SK-N-SH (cell line): ENCODE measurements around the gene ZNF679. TPM values are rescaled to one million over a fixed set of nuclear protein-coding genes. Genes with fewer than 3 reads are reported as not detected.

Source experiments
- CTCF ChIA-PET: fragments of 300-600, 350-600 bp; formaldehyde crosslinking; extraction: SDS; loops from one replicate; lab custom pipeline; 2021; lab: Yijun Ruan, JAX
- POLR2A ChIA-PET: fragments of 350-600 bp; sonication (Branson Sonifier 250); formaldehyde crosslinking; extraction: SDS; loops from one replicate; lab custom pipeline; 2020; ENCODE audit warnings: antibody characterized with exemption, inconsistent platforms; lab: Yijun Ruan, JAX
- DNase-seq: peaks from one replicate; pipeline ENCODE4 v3.0.0; 2012
- H2AFZ ChIP-seq: fragments of 200-600 bp; sonication (generic); 2 replicates; pipeline ENCODE4 v1.8.1; 2016; ENCODE audit warnings: antibody characterized with exemption, mild to moderate bottlenecking, low read depth
- H3F3A ChIP-seq: fragments of 200-600 bp; sonication (generic); replicated peaks from 2 replicates; pipeline ENCODE3; 2016; ENCODE audit warnings: antibody characterized with exemption, mild to moderate bottlenecking; ENCODE audit not compliant: insufficient read depth
- H3K27ac ChIP-seq, 2 experiments: fragments of 200-500 bp in 1 of 2; fragments of 200-600 bp in 1 of 2; sonication (Bioruptor generic) in 1 of 2; sonication (generic), shearing (Covaris generic) in 1 of 2; 2 replicates each; pipeline versions ENCODE4 v1.5.1 to v1.6.1; 2014 to 2016; ENCODE audit warnings: low read depth in 2 of 2, inconsistent platforms in 1 of 2, low read length in 1 of 2, mild to moderate bottlenecking in 1 of 2, mixed read lengths in 1 of 2
- H3K27me3 ChIP-seq: fragments of 200-600 bp; sonication (generic), shearing (Covaris generic); 2 replicates; pipeline ENCODE4 v1.6.1; 2016; ENCODE audit warnings: mixed run types; ENCODE audit not compliant: insufficient read depth
- H3K36me3 ChIP-seq, 2 experiments: fragments of 200-500 bp in 1 of 2; fragments of 200-600 bp in 1 of 2; sonication (Bioruptor generic) in 1 of 2; sonication (generic) in 1 of 2; replicated peaks in 1 of 2; 2 replicates each; pipeline versions ENCODE3 to v1.5.1; 2014 to 2016; ENCODE audit warnings: low read length in 1 of 2, mild to moderate bottlenecking in 1 of 2; ENCODE audit not compliant: insufficient read depth in 2 of 2, control insufficient read depth in 1 of 2
- H3K4me1 ChIP-seq, 2 experiments: fragments of 200-500 bp in 1 of 2; fragments of 200-600 bp in 1 of 2; sonication (Bioruptor generic) in 1 of 2; sonication (generic), shearing (Covaris generic) in 1 of 2; 2 replicates each; pipeline versions ENCODE4 v1.5.1 to v1.6.1; 2014 to 2016; ENCODE audit warnings: low read depth in 1 of 2, low read length in 1 of 2, mixed run types in 1 of 2; ENCODE audit not compliant: insufficient read depth in 2 of 2, control insufficient read depth in 1 of 2
- H3K4me2 ChIP-seq: fragments of 200-600 bp; sonication (generic), shearing (Covaris generic); 2 replicates; pipeline ENCODE4 v1.6.1; 2017; ENCODE audit warnings: mixed run types
- H3K4me3 ChIP-seq, 2 experiments: fragments of 200-500 bp in 1 of 2; fragments of 200-600 bp in 1 of 2; sonication (Bioruptor generic) in 1 of 2; sonication (generic), shearing (Covaris generic) in 1 of 2; 2 replicates each; pipeline versions ENCODE4 v1.5.1 to v1.8.1; 2014 to 2016; ENCODE audit warnings: low read depth in 2 of 2, inconsistent platforms in 1 of 2, low read length in 1 of 2, mild to moderate bottlenecking in 1 of 2, mixed read lengths in 1 of 2, moderate library complexity in 1 of 2
- H3K79me2 ChIP-seq: fragments of 200-600 bp; sonication (generic); 2 replicates; pipeline ENCODE4 v1.8.1; 2017; ENCODE audit warnings: mild to moderate bottlenecking; ENCODE audit not compliant: insufficient read depth
- H3K9ac ChIP-seq: fragments of 200-600 bp; sonication (generic); 2 replicates; pipeline ENCODE4 v1.6.1; 2017; ENCODE audit warnings: mixed run types
- H3K9me2 ChIP-seq: fragments of 200-600 bp; sonication (generic); 2 replicates; pipeline ENCODE4 v1.6.1; 2017; ENCODE audit warnings: mixed run types
- H3K9me3 ChIP-seq: fragments of 200-600 bp; sonication (generic); 2 replicates; pipeline ENCODE4 v1.6.1; 2017; ENCODE audit warnings: mixed run types, mild to moderate bottlenecking, moderate library complexity
- H4K20me1 ChIP-seq: fragments of 200-600 bp; sonication (generic); 2 replicates; pipeline ENCODE4 v1.6.1; 2017; ENCODE audit warnings: mild to moderate bottlenecking, mixed run types; ENCODE audit not compliant: insufficient read depth
- CHD2 ChIP-seq: fragments of 150-350 bp; IDR thresholded peaks from 2 replicates; pipeline ENCODE4 v1.6.1; 2018; ENCODE audit warnings: low read length; ENCODE audit not compliant: partially characterized antibody
- CTCF ChIP-seq: fragments of 200-600 bp; sonication (generic); IDR thresholded peaks from 2 replicates; pipeline ENCODE4 v1.6.1; 2017; ENCODE audit warnings: antibody characterized with exemption, mild to moderate bottlenecking, moderate library complexity
- ELF1 ChIP-seq: IDR thresholded peaks from 2 replicates; pipeline ENCODE4 v1.4.0; 2012
- EP300 ChIP-seq, 2 experiments: IDR thresholded peaks; 2 replicates each; pipeline versions ENCODE4 v1.4.0 to v1.6.1; 2012; ENCODE audit warnings: borderline replicate concordance in 1 of 2, low read depth in 1 of 2, low read length in 1 of 2
- JUND ChIP-seq: IDR thresholded peaks from 2 replicates; pipeline ENCODE4 v1.4.0; 2012
- MXI1 ChIP-seq: IDR thresholded peaks from 2 replicates; pipeline ENCODE4 v1.6.1; 2012; ENCODE audit warnings: mild to moderate bottlenecking, low read depth, low read length, improper control_type of control experiment
- NFIC ChIP-seq: IDR thresholded peaks from 2 replicates; pipeline ENCODE4 v1.4.0; 2012; ENCODE audit warnings: borderline replicate concordance
- RXRA ChIP-seq: IDR thresholded peaks from 2 replicates; pipeline ENCODE4 v1.4.0; 2012; ENCODE audit warnings: low read depth, mild to moderate bottlenecking, borderline replicate concordance
- SMC3 ChIP-seq: IDR thresholded peaks from 2 replicates; pipeline ENCODE4 v1.6.1; 2012; ENCODE audit warnings: low read depth, low read length, improper control_type of control experiment
- TAF1 ChIP-seq: IDR thresholded peaks from 2 replicates; pipeline ENCODE4 v1.6.1; 2012; ENCODE audit warnings: low read depth, mild to moderate bottlenecking, low read length, moderate library complexity, borderline replicate concordance
- WGBS: methylation state at CpG from one replicate; pipeline ENCODE4 v1.1.6; 2017; ENCODE audit warnings: low lambda C conversion rate; 5-methylcytosine and 5-hydroxymethylcytosine counted together
- polyA plus RNA-seq, 3 experiments: library from polyadenylated mRNA; depleted of rRNA; stranded (reverse); fragments of >200 nt; gene quantifications; 2 replicates each; pipeline ENCODE4 v1.2.3, GENCODE V29; 2012

The ZNF679 gene
- polyA plus RNA-seq, 1 of the 3 experiments (the other 2 are of a cell fraction): not detected

GRCh38 chr7:64184376-64184775 is 43.9 kb upstream of the ZNF679 start:
- WGBS: 17% methylated on average over 6 of the region's 12 CpGs
- H3K36me3 ChIP-seq: no peaks in the 10 kb centered on the region
- peaks cover 0 to 6% of the 10 kb centered on the region in 2 experiments; a peak in 1 of 4 replicates for H3K4me1 ChIP-seq
- TF ChIP-seq CTCF (no peak), TAF1 (no peak), MXI1 (no peak), CHD2 (no peak)
- TF ChIP-seq, all 33 proteins: peak for 0
- Histone ChIP-seq H3K4me2 (no peak overlapping the region), H3K27me3 (no peaks in the 10 kb centered on the region), H3K79me2 (no peaks in the 10 kb centered on the region), H3K9ac (no peak overlapping the region), H3K27ac (no peak overlapping the region), H3K9me2 (no peaks in the 10 kb centered on the region), H3K9me3 (no peaks in the 10 kb centered on the region), H4K20me1 (no peaks in the 10 kb centered on the region), H3F3A (no peaks in the 10 kb centered on the region), H2AFZ (no peak overlapping the region), H3K4me3 (no peak overlapping the region)
- ChIA-PET POLR2A (no interaction called here), CTCF (interaction anchor here (1.2 to 5.2 kb wide), 4 partner anchors 10 to 445 kb away, joined by 4 to 178 read pairs (median 50); no protein-coding TSS in a partner anchor)
- no peak for DNase-seq

GRCh38 chr7:64187408-64187807 is 40.9 kb upstream of the ZNF679 start:
- H4K20me1 ChIP-seq: no peaks in the 10 kb centered on the region
- no peak overlapping the region for H3K9ac ChIP-seq
- TF ChIP-seq CHD2 (no peak), RXRA (no peak), SMC3 (no peak), EP300 (IDR thresholded peaks at IDR 0.05; ENCODE audit: borderline replicate concordance in 1 of 2, low read depth in 1 of 2, low read length in 1 of 2) (no peak), JUND (no peak), NFIC (no peak), ELF1 (no peak)
- H3K9me2 ChIP-seq: no peaks in the 10 kb centered on the region
- H3K9me3 ChIP-seq: no peaks in the 10 kb centered on the region; the same call in 1 of the 2 replicates
- WGBS: 0% methylated on average over 3 of the region's 3 CpGs
- no peak overlapping the region for H2AFZ ChIP-seq
- no peaks in the 10 kb centered on the region for H3F3A ChIP-seq
- H3K79me2 ChIP-seq: no peaks in the 10 kb centered on the region
- ChIA-PET POLR2A (no interaction called here), CTCF (interaction anchor here (0.8 to 1.3 kb wide), 3 partner anchors 12 to 443 kb away, joined by 3 to 4 read pairs (median 3); no protein-coding TSS in a partner anchor)
- H3K36me3 ChIP-seq: no peaks in the 10 kb centered on the region
- no peak overlapping the region for H3K27ac ChIP-seq
- no peak for DNase-seq
- H3K27me3 ChIP-seq: no peaks in the 10 kb centered on the region
- no peak overlapping the region for H3K4me3 ChIP-seq
- no peak overlapping the region for H3K4me2 ChIP-seq
- peaks cover 0 to 6% of the 10 kb centered on the region in 2 experiments; a peak in 1 of 4 replicates for H3K4me1 ChIP-seq
